WERI-Rb-1 (cell line): Measurements from ENCODE around the gene CRPPA.

Source experiments
- DNase-seq: peaks from one replicate; pipeline ENCODE4 v3.0.0-alpha.2; 2020
- H3K27ac ChIP-seq: fragments of 250-450 bp; sonication (Bioruptor Pico); 2 replicates; pipeline ENCODE4 v1.5.1; 2020; ENCODE audit warnings: mild to moderate bottlenecking, moderate library complexity
- H3K27me3 ChIP-seq: fragments of 250-450 bp; sonication (Bioruptor Pico); 2 replicates; pipeline ENCODE4 v1.5.1; 2021; ENCODE audit warnings: mild to moderate bottlenecking, low read depth, moderate library complexity; ENCODE audit not compliant: insufficient read depth, severe bottlenecking
- H3K36me3 ChIP-seq: fragments of 250-450 bp; sonication (Bioruptor Pico); 2 replicates; pipeline ENCODE4 v1.5.1; 2020; ENCODE audit warnings: mild to moderate bottlenecking, moderate library complexity
- H3K4me3 ChIP-seq: 2 replicates; pipeline ENCODE4 v1.5.1; 2011; ENCODE audit warnings: low read depth, mild to moderate bottlenecking, control low read depth, low read length
- H3K9me3 ChIP-seq: fragments of 250-450 bp; sonication (Bioruptor Pico); 2 replicates; pipeline ENCODE4 v1.5.1; 2021; ENCODE audit warnings: mild to moderate bottlenecking, moderate library complexity; ENCODE audit not compliant: severe bottlenecking
- TF ChIP-seq, protein P1 (sequence below): IDR thresholded peaks from 2 replicates; pipeline ENCODE4 v1.5.1; 2011; ENCODE audit warnings: low read depth, mild to moderate bottlenecking, control low read depth, inconsistent platforms, low read length

CRPPA gene

DNA sequence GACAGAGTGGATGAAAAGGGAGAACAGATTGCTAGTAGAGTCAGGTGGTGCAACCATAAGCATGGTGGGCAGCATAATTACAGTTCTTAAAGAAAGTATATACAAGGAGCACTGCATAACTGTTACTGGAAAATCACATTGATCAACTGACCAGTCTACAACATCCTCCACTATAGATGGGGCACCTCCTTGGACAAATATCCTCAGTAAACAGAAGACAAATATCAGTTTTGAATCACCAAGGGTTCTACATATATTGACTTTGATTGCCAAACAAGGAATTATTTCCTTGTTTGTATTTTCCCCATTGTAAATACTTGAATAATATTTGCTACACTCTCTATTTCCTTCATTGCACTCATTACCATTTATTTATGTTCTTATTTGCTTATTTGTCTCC is 17.6 kb upstream of the CRPPA start:
- Histone ChIP-seq H3K27me3 (no peaks in the 10 kb centered on the region), H3K27ac (no peak overlapping the region), H3K36me3 (no peaks in the 10 kb centered on the region), H3K9me3 (no peaks in the 10 kb centered on the region), H3K4me3 (no peak overlapping the region)
- DNase-seq, result no peak
- TF ChIP-seq, protein P1, sequence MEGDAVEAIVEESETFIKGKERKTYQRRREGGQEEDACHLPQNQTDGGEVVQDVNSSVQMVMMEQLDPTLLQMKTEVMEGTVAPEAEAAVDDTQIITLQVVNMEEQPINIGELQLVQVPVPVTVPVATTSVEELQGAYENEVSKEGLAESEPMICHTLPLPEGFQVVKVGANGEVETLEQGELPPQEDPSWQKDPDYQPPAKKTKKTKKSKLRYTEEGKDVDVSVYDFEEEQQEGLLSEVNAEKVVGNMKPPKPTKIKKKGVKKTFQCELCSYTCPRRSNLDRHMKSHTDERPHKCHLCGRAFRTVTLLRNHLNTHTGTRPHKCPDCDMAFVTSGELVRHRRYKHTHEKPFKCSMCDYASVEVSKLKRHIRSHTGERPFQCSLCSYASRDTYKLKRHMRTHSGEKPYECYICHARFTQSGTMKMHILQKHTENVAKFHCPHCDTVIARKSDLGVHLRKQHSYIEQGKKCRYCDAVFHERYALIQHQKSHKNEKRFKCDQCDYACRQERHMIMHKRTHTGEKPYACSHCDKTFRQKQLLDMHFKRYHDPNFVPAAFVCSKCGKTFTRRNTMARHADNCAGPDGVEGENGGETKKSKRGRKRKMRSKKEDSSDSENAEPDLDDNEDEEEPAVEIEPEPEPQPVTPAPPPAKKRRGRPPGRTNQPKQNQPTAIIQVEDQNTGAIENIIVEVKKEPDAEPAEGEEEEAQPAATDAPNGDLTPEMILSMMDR, result no peak

DNA sequence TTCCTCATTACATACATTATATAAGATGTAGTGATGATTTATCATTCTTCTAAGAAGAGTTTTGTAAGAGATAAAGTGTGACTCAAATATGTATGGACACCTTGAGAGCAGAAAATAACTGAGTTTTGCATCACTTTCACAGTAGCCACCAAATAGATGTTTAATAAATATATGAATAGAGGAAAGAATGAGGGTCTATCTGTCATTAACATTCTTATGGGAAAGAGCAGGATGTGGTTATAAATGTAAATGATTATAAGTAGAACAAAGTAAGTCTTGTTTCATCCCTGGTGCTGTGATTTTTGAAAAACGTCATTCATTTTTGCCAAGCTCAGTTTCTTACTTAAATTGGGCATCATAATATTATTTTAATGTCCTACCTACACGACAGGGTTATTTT is 15.0 kb upstream of the CRPPA start:
- Histone ChIP-seq H3K27me3 (no peaks in the 10 kb centered on the region), H3K9me3 (no peaks in the 10 kb centered on the region), H3K27ac (no peak overlapping the region), H3K36me3 (no peaks in the 10 kb centered on the region), H3K4me3 (no peak overlapping the region)
- TF ChIP-seq, protein P1, result no peak
- DNase-seq, result no peak

DNA sequence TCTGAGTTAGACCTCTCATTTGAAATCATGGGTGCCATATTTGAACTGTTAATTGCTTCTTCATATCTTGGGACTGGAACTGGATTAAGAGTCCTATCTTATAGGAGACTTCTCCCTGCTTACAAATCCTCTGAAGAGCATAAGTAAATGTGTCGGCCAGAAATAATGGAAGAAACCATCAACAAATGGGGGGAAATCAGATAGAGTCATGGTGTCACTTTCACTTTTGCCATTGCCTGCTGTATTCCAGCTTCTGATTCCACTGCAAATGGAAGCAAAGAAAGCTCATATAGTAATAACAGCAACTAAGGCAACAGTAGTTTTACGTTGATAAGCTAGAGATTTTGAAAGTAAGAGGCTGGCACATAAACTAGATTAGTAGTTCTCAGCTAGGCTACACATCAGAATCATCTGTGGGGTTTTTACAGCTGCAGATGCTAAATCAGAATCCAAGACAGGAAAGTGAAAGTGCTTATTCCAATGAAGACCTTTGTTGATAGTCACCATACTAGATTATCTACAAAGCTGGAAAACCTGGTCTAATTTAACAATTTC is 12.3 kb upstream of the CRPPA start:
- H3K4me3 ChIP-seq, result no peak overlapping the region
- no peak for DNase-seq
- TF ChIP-seq, protein P1, result no peak
- H3K27ac ChIP-seq, result no peak overlapping the region
- no peaks in the 10 kb centered on the region for H3K9me3 ChIP-seq
- H3K36me3 ChIP-seq, result no peaks in the 10 kb centered on the region
- H3K27me3 ChIP-seq, result no peaks in the 10 kb centered on the region

DNA sequence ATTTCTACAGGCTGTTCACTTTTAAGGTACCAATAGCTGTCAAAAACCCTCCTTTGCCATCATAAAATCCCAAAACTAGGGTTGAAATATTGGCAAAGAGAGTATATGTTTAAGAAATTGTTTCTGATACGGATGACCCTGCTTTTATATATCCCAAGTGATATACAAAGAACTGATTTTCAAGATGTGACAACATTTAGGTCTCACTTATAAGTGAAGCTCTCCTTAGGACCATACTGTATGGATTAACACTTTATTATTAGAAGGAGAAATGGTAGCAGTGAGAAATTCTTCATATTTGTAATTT is 11.0 kb upstream of the CRPPA start:
- TF ChIP-seq, protein P1, result no peak
- no peaks in the 10 kb centered on the region for H3K36me3 ChIP-seq
- H3K27ac ChIP-seq, result no peak overlapping the region
- H3K4me3 ChIP-seq, result no peak overlapping the region
- H3K27me3 ChIP-seq, result no peaks in the 10 kb centered on the region
- no peak for DNase-seq
- no peaks in the 10 kb centered on the region for H3K9me3 ChIP-seq

DNA sequence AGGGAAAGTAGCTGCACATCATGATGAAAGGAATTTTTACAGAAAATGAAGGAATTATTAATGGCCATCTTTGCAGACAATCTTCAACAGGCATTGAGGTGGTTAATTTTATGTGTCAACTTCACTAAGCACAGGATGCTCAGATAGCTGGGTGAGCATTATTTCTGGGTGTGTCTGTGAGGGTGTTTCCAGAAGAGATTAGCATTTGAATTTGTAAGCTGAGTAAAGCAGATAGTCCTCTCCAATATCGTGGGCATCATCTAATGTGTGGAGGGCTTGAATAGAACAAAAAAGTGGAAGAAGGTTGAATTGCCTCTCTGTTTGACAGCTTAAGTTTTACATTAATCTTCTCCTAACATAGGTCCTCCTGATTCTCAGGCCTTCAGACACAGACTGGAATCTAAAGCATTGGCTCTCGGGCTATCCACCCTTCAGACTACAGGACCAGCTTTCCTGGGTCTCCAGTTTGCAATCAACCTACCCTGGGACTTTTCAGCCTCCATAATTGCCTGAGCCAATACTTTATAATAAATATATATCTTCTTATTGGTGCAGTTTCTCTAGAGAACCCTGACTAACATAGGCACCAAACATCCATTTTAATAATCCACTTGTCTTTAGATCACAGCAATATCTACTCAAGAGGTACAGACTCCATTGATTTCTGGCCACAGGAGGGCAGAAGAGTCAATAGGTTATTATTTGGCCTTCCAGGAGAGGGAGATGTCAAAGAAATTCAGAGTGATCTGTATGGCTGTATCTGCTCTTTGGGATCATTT is 10.5 kb upstream of the CRPPA start:
- Histone ChIP-seq H3K36me3 (no peaks in the 10 kb centered on the region), H3K4me3 (no peak overlapping the region), H3K27me3 (no peaks in the 10 kb centered on the region), H3K27ac (no peak overlapping the region), H3K9me3 (no peaks in the 10 kb centered on the region)
- TF ChIP-seq, protein P1, result peak; percentile 46; the same call in 1 of the 2 replicates
- DNase-seq, result peak; percentile 33

DNA sequence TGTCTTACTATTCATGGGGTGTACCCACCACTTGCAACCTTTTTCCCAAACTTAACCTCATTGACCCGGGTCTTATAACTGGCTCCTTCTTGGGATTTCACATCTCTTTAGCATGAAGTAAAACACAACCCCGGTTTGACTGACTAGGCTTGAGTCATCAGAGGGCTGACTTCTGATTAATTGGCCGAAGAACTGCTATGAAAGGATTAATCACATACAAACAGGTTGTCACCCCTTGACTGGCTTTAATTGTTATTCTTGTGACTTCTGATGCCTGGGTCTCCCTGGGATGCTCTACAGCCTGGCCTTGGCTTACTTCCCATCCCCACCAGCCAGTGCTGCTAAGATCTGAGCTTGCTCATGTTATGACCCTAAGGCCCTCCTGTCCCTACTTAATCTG is 8.8 kb upstream of the CRPPA start:
- no peak for DNase-seq
- Histone ChIP-seq H3K36me3 (no peaks in the 10 kb centered on the region), H3K27me3 (no peaks in the 10 kb centered on the region), H3K4me3 (no peak overlapping the region), H3K9me3 (no peaks in the 10 kb centered on the region), H3K27ac (no peak overlapping the region)
- TF ChIP-seq, protein P1, result no peak
